GM19397 (cell line): Measurements from ENCODE around the gene TMX1.

ENCODE experiments used
- ATAC-seq: cut with Tn5 transposase; IDR thresholded peaks from one replicate; pipeline ENCODE4 v1.9.1; 2021; ENCODE audit warnings: mild to moderate bottlenecking, moderate library complexity; ENCODE audit not compliant: unreplicated experiment

Gene TMX1

DNA sequence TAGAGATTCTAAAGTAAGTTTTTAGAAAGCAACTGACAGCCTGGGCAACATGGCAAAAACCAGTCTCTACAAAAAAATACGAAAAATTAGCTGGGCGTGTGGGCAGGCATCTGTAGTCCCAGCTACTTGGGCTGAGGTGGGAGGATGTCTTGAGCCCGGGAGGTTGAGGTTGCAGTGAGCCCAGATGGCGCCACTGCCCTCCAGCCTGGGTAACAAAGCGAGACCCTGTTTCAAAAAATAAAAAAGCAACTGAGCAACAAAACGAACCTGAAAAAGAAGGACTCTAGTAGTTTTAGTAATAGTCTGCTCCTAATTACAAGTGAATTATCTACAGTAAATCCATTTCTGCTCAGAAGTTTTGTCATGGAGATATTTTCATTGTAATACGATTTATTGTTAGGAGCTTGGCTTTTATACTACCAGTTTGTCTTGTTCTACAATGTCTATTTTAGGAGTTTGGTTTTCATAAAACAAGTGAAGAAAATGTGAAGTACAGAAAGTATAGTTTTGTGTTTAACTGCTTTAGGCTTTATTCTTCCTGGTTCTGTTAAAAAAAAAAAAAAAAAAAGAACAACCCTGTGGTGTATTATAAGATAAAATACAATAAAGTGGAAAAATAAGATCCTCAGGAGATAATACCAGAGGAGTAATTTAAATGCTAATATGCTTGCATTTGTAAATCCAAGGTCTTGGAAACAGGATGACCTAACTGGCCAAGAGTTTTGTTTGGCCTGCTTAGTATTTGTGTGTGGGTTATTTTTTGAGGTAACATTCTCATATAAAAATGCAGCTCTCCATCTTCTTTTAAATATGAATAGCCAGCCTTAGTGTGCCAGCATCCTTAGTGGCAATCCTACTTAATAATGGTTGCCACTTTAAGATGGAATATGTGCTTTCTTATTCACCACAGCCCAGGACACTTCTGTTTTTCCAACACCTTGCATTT lies 2.8 kb downstream of the TMX1 start:
- no peak for ATAC-seq

DNA sequence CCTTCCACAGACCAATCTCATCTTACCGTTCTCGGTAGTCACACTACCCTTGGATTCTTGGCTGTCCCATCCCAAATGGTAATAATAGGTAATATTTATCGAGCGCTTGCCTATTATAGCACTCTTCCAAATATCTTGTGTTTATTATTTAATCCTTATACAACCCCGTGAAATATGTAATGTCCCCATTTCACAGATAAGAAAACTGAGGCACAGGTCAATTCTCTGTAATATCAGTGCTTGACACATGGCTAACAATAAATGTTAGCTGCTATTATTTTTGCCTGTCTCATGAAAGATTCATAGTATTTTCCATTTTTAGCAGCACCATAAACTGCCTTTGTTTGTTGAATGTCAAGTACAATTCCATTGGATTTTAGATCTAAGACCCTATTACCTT lies 4.5 kb downstream of the TMX1 start:
- ATAC-seq: no peak

DNA sequence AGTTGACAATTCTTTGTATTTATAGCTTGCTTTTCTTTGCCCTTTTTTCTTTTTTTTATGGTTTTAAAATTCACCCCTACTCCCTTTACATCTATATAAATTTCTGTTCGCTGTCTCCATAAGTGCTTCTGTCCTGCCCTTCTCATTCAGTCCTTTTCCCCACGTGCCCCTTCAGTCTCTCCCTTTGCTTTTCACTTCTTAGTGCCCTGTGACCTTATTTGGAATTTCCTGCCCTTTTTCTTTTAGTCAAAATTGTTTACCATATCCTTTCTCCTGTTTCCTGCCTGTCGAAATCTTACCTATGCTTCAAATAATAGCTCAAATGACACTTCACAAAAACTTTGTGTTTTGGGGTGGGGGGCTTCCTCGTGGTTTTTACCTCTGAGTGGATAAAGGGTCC lies 6.0 kb downstream of the TMX1 start:
- ATAC-seq: no peak

GRCh38 chr14:51248016-51248987 lies 8.3 kb downstream of the TMX1 start:
- peak; percentile 78 for ATAC-seq

GRCh38 chr14:51251486-51251885 lies 11.4 kb downstream of the TMX1 start:
- no peak for ATAC-seq

GRCh38 chr14:51253880-51254279 lies 13.8 kb downstream of the TMX1 start:
- ATAC-seq: no peak

DNA sequence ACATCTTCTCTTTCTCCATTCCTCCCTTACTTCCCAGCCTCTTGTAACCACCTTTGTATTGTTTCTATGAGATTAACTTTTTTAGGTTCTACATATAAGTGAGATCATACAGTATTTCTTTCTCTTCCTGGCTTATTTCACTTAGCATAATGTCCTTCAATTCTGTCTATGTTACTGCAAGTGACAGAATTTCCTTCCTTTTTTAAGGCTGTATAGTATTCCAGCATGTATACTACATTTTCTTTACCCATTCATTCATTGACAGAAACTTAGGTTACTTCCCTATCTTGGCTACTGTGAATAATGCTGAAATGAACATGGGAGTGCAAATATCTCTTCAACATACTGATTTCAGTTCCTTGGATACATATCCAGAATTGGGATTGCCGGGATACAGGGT lies 18.2 kb downstream of the TMX1 start:
- no peak for ATAC-seq

- ATAC-seq: no peak
These were observed 18.7 kb downstream of the TMX1 start for GRCh38 chr14:51258788-51259187.

- ATAC-seq: no peak
These were observed 20.2 kb downstream of the TMX1 start for GRCh38 chr14:51260225-51260624.

- ATAC-seq: no peak
These were observed 21.1 kb downstream of the TMX1 start for GRCh38 chr14:51261151-51261550.

- ATAC-seq: no peak
These were observed 22.8 kb downstream of the TMX1 start for GRCh38 chr14:51262868-51263267.

DNA sequence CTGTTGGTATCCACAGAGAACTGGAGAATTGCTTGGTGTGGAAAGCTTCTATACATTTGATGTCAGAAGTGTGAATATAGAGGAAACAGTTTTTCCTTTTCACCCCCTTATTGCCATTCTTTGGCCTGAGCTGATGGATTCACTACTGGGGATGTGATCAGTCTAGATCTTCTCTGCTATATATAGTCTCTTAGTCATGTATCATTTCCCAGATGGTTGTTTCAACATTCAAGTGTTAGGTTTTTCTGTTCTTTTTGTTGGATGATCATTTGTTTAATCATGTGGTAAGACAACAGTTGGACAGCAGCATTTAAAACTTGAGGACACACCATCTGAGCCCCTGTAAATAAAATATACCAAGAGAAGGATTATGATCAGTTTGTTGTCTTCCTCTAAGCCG lies 29.6 kb downstream of the TMX1 start:
- no peak for ATAC-seq

- no peak for ATAC-seq
These were observed 36.6 kb downstream of the TMX1 start for GRCh38 chr14:51276605-51277004.

GRCh38 chr14:51277753-51278415 lies 37.8 kb downstream of the TMX1 start:
- no peak for ATAC-seq

DNA sequence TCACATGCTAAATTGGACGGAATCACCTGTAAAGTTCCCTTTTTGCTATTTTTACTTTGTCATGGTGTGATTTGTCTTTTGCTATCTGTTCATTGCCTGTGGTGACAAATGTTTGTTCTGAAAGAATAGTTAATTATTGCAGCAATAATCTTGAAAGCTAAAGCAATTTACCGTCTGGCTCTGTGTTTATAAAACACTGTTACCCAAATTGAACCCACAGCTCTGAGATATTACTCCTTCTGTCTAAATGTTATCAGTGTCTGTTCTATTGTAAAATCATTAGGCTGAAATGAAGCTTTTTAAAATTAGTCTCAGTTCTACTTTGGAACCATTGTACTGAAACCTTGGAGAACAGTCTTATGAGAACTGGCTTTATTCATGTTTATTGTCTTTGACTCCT lies 42.5 kb downstream of the TMX1 start:
- no peak for ATAC-seq

GRCh38 chr14:51283402-51284085 lies 43.5 kb downstream of the TMX1 start:
- no peak for ATAC-seq

GRCh38 chr14:51284241-51284640 lies 44.2 kb downstream of the TMX1 start:
- no peak for ATAC-seq

DNA sequence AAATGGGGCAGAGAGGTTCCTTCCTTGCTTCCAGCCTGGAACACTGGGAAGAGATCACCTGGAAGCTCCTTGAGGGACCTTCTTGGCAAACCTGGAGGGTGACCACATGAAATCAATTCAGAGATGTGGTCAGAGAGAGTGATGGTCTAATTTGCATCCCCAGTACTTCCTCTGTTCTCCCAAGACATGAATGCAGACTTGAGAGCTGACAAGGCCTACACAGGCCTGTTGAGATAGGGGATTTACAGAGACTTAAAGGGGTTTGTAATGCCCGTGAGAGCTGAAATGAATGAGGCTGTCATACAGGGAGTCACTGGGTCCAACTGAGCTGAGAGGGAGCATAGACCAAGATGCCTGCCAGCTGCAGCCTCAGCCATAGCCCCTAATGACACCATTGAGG lies 45.1 kb downstream of the TMX1 start:
- ATAC-seq: no peak

DNA sequence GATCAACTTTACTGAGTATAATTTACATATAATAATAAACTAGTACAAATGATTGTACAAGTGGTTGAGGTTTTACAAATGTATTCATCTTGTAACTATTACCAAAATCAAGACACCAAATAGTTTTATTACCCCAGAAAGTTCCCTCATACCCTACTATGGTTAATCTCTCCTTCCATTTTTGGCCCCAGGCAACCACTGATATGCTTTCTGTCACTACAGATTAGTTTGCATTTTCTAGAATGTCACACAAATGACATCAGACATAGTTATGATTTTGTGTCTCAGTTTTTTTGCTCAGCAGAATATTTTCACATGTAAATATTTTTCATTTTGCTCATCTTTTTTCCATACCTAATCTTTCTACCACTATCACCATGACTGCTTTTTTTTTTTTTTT lies 49.1 kb downstream of the TMX1 start:
- ATAC-seq: no peak

GRCh38 chr14:51290132-51290531 lies 50.1 kb downstream of the TMX1 start:
- no peak for ATAC-seq

DNA sequence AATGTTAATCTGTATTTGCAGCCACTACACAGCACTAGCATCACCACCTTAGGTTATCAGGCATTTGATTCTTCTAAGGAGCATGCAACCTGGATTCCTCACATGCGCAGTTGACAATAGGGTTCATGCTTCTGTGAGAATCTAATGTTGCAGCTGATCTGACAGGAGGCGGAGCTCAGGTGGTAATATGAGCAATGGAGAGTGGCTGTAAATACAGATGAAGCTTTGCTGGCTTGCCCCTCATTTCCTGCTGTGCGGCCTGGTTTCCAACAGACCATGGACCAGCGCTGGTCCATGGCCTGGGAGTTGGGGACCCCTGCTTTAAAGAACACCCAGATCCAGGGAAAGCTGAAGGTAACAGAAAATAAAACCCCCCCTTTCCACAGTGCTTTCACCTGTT lies 51.0 kb downstream of the TMX1 start:
- no peak for ATAC-seq
